ENCODE measurements around the gene OR5K2.

The OR5K2 gene

DNA sequence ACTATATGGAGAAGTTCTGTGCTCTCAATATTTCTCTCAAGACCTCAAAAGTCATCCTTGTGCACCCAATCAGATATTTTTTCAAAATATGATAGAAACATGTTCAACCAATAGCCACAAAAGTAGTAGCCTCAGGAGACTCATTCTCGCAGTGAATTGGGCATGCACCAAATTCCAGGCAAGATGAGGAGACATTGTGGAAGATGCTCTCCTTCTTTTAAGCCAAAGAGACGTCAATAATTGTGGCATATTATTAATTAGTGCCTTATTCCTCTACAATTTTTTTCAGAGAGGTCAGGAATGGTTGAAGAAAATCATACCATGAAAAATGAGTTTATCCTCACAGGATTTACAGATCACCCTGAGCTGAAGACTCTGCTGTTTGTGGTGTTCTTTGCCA, at the start of gene OR5K2:
OR5K2 (plus strand) TSS at position 301 of the 400 bp plus-strand sequence; CDS start at position 301, 0 bp downstream.
- FAIRE-seq: no peak
- no peak for DNase-seq (ENCODE audit: low spot score)

DNA sequence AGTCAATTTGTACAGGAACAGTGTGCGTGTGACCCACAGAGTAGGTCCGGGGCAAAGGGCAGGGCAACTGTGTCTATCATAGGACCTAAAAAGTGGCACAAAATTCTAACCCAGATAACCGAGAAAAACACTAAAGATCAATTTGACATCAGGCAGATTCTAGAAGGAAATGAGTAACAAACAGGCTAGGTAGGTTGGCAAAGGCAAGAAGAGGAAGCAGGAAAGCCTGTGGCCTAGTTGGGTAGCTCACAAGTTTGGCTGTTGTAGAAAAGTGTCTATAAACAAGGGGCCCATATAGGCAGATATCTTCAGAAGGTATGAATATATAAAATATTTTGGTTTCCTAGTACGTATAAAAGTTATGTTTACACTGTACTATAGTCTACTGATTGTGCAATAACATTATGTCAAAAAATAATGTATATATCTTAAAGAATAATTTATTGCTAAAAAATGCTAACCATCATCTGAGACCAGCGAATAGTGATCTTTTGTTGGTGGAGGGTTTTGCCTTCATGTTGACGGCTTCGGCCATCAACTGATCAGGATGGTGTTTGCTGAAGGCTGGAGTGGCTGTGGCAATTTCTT, 47.8 kb upstream of the OR5K2 start:
- FAIRE-seq (no peak), DNase-seq (ENCODE audit: low spot score) (no peak)

GRCh38 chr3:98450372-98450771, 47.1 kb upstream of the OR5K2 start:
- no peak for FAIRE-seq

GRCh38 chr3:98453827-98454226, 43.7 kb upstream of the OR5K2 start:
- DNase-seq (ENCODE audit: low spot score) (no peak), FAIRE-seq (no peak)

More at GRCh38 chr3:98450372-98450771, 47.1 kb upstream of the OR5K2 start:
- DNase-seq (ENCODE audit: low spot score): no peak

- no peak for FAIRE-seq
- DNase-seq (ENCODE audit: low spot score): no peak
These were observed 42.6 kb upstream of the OR5K2 start for GRCh38 chr3:98454929-98455328.

DNA sequence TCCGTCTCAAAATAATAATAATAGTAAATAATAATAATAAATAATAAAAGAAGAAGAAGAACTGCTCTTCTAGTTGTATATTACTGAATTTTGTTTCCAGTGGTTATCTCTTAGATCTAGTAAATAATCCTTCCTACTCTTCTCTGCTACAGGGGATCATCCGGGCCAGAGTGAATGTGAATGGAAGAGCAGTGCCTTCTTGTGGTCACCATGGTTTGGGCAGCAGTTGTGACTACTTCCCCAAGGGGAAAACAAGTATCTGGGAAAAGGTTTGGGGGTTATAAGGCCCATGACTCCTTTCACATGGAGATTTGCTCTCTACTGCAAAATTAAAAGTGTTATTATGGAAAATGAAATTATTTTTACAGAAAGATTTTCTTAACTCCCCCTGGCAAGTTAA, 39.9 kb upstream of the OR5K2 start:
- FAIRE-seq: no peak

GRCh38 chr3:98460220-98460619, 37.3 kb upstream of the OR5K2 start:
- DNase-seq (ENCODE audit: low spot score): no peak
- no peak for FAIRE-seq

More for the DNA sequence above, 39.9 kb upstream of the OR5K2 start:
- no peak for DNase-seq (ENCODE audit: low spot score)

- no peak for FAIRE-seq
- no peak for DNase-seq (ENCODE audit: low spot score)
These were observed 34.6 kb upstream of the OR5K2 start, which contains the start of gene OR5K1 for GRCh38 chr3:98462901-98463300. TSS of gene OR5K1 (plus strand) at chr3:98463201. CDS start at chr3:98469577, 6,376 bp downstream.

- FAIRE-seq (no peak), DNase-seq (ENCODE audit: low spot score) (no peak)
These were observed 14.6 kb upstream of the OR5K2 start for GRCh38 chr3:98482717-98483482.

- DNase-seq (ENCODE audit: low spot score) (no peak), FAIRE-seq (no peak)
These were observed 13.9 kb upstream of the OR5K2 start for GRCh38 chr3:98483626-98484025.

GRCh38 chr3:98500019-98500418, 2.5 kb downstream of the OR5K2 start:
- FAIRE-seq: no peak
- DNase-seq (ENCODE audit: low spot score): peak; percentile 33

DNA sequence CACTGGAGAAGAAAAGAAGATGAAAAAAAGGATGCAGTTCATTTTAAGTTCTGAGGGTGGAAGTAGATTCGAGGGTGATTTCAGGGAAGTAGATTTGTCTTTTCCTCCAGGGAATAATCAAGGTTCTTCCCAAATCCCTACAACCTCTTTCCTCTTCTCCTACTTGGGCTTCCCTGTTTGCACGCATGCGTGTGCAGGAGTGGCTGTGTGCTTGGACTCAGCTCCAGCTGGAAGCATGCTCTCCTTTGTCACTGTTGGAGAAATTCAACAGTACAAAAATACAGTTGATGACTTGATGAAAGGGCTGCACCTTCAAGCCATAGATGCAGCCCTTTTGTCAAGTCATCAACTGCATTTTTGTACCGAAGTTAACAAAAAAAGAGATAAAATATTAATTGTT, 3.8 kb downstream of the OR5K2 start:
- FAIRE-seq (no peak), DNase-seq (ENCODE audit: low spot score) (no peak)

- FAIRE-seq (no peak), DNase-seq (ENCODE audit: low spot score) (no peak)
These were observed 4.5 kb downstream of the OR5K2 start for GRCh38 chr3:98501863-98502576.

DNA sequence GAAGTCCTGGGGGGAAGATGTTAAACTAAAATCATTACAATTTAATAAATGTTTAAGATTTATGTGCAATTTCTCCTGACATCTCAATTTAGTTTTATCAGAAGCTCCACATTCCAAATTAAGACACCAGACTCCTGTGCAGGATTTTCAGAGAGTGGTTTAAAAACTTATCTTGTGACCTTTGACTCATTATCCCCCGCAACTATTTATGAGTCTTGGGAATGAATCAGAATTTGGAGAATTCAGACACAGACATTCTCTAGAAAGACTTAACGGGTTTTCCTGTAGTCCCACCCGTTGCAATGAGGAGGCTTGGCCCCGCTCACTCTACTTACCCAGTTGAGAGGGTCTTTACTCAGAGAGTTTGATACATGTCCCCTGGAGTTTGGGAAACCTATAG, 7.1 kb downstream of the OR5K2 start:
- no peak for DNase-seq (ENCODE audit: low spot score)

DNA sequence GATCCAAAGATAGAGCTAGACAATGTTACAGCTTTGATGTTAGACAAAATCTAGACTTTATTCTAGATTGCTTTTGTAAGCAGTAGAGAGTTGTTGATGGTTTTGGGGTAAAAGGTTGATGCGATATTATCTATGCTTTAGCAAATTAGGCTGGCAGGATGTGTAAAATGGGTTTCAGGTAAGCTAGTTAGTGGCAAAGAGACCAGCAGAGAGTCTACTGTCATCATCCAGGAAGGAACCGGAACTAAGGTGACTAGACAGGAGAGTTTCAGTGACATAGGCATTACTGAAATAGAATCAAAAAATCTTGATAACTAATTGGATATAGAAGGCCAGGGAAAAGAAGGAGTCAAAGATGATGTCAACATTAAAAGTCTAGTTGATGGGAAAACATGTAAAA, 11.1 kb downstream of the OR5K2 start:
- DNase-seq (ENCODE audit: low spot score): no peak
- no peak for FAIRE-seq

More for the DNA sequence above, 7.1 kb downstream of the OR5K2 start:
- no peak for FAIRE-seq

DNA sequence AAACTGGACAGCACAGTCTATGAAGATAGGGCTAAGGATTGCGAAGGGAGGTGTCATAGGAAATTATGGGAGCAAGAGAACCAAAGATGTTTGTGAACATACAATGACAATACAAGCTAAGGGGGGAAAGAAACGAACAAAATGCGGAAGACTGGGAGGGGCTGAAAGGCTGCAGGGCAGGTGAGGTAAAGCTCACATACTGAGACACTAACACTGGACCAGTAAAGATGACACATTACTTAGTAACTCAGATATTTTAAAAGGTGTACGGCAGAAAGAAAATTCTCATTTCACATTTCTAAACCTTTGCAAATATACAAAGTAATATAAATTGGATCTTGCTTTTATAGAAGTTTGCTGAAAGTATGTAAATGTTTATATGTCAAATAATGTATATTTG, 15.1 kb downstream of the OR5K2 start:
- FAIRE-seq (no peak), DNase-seq (ENCODE audit: low spot score) (no peak)

GRCh38 chr3:98513091-98513511, 15.6 kb downstream of the OR5K2 start:
- DNase-seq (ENCODE audit: low spot score): no peak
- no peak for FAIRE-seq

GRCh38 chr3:98513736-98514135, 16.3 kb downstream of the OR5K2 start:
- FAIRE-seq: no peak
- DNase-seq (ENCODE audit: low spot score): no peak

DNA sequence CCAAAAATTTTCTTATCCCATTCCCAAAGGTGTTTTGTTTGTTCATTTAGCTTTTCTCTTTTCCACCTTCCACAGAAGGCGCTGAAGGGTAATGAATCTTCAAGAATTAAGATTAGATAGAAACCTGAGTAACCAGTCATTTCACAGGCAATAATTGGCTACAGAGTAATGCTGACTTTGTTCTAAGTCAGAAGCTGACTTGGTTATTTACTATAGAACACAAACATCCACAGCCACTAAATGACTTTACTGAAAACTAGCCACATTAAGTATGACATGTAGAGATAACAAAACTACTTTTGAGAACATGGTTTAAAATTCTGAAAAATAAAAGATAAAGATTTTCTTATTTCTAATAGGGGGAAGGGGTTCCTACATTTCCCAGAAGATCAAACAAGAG, 17.5 kb downstream of the OR5K2 start:
- DNase-seq (ENCODE audit: low spot score) (no peak), FAIRE-seq (no peak)

DNA sequence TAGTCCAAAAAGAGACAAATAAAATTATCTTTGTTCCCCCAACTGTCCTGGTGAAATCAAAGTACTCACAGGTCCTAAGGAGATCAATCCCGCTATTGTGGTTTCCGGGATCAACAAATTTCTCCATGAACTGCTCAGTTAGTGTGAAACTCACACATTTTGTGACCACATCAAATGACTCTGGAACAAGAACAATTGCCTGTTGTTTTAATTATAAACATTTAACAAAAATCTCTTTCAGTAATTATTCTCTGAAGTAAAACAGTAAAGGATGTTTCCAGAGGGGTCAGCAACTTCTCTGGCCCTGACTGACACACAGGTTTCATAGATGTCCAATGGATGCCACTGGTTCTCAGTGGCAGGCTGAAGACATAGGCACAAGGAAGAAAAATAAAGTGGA, 21.3 kb downstream of the OR5K2 start:
- no peak for FAIRE-seq

DNA sequence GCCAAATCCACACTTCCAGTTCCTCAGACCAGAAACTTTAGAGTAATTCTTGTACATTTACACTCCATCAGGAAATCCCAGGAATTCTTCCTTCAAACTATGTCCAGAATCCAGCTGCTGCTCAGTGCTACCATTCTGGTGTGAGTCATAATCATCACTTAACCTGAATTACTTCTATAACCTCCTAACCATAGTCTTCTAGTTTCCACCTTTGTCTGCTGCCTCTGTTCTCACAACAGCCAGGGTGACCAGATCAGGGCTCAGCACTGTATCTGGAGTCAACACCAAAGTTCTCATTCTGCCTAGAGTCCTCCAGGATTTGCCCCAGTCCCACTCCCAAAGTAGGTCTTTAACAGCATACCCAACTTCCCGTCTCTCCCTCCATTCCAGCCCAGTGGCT, 21.9 kb downstream of the OR5K2 start:
- DNase-seq (ENCODE audit: low spot score): no peak
- no peak for FAIRE-seq

More for the DNA sequence above, 21.3 kb downstream of the OR5K2 start:
- DNase-seq (ENCODE audit: low spot score): no peak

- peak; percentile 59 for DNase-seq (ENCODE audit: low spot score)
- peak; percentile 77 for FAIRE-seq
These were observed 24.5 kb downstream of the OR5K2 start for GRCh38 chr3:98521897-98522543.

All from RCC 7860 (cell line).